HEK293T (cell line): ENCODE results near the gene ANKS1A.

Source experiments
- CTCF ChIA-PET: fragments of 350-600 bp; formaldehyde crosslinking; extraction: SDS; loops from one replicate; lab custom pipeline; 2021; ENCODE audit warnings: antibody characterized with exemption, inconsistent platforms; lab: Yijun Ruan, JAX
- POLR2A ChIA-PET: fragments of 350-600 bp; formaldehyde crosslinking; extraction: SDS; loops from one replicate; lab custom pipeline; 2020; ENCODE audit warnings: antibody characterized with exemption, inconsistent platforms; lab: Yijun Ruan, JAX
- DNase-seq: peaks from one replicate; pipeline ENCODE4 v3.0.0; 2012; ENCODE audit warnings: mixed read lengths; ENCODE audit errors: extremely low spot score
- ARNT ChIP-seq: fragments of 450-650 bp; IDR thresholded peaks from 2 replicates; pipeline ENCODE4 v1.6.1; 2017; ENCODE audit warnings: mild to moderate bottlenecking
- BHLHE40 ChIP-seq: fragments of 450-650 bp; IDR thresholded peaks from 2 replicates; pipeline ENCODE4 v1.6.1; 2016; ENCODE audit warnings: mild to moderate bottlenecking, moderate library complexity, borderline replicate concordance
- CTBP1 ChIP-seq: fragments of 450-650 bp; IDR thresholded peaks from 2 replicates; pipeline ENCODE4 v1.6.1; 2016; ENCODE audit warnings: borderline replicate concordance
- ELF4 ChIP-seq: fragments of 450-650 bp; IDR thresholded peaks from 2 replicates; pipeline ENCODE4 v1.6.1; 2017; ENCODE audit warnings: antibody characterized with exemption
- FOXA1 ChIP-seq: fragments of 450-650 bp; IDR thresholded peaks from 2 replicates; pipeline ENCODE4 v1.6.1; 2016; ENCODE audit warnings: mild to moderate bottlenecking
- FOXK2 ChIP-seq: fragments of 450-650 bp; IDR thresholded peaks from 2 replicates; pipeline ENCODE4 v1.6.1; 2016; ENCODE audit warnings: mild to moderate bottlenecking
- FOXM1 ChIP-seq: fragments of 450-650 bp; IDR thresholded peaks from 2 replicates; pipeline ENCODE4 v1.6.1; 2017; ENCODE audit warnings: mild to moderate bottlenecking, borderline replicate concordance
- HDGF ChIP-seq: fragments of 450-650 bp; IDR thresholded peaks from 2 replicates; pipeline ENCODE4 v1.6.1; 2017; ENCODE audit warnings: antibody characterized with exemption, borderline replicate concordance
- L3MBTL2 ChIP-seq: fragments of 450-650 bp; conservative IDR thresholded peaks from 2 replicates; pipeline ENCODE4 v1.6.1; 2016; ENCODE audit warnings: mild to moderate bottlenecking
- LEF1 ChIP-seq: fragments of 450-650 bp; IDR thresholded peaks from 2 replicates; pipeline ENCODE4 v1.6.1; 2017; ENCODE audit warnings: mild to moderate bottlenecking, borderline replicate concordance
- NFRKB ChIP-seq: fragments of 450-650 bp; IDR thresholded peaks from 2 replicates; pipeline ENCODE4 v1.6.1; 2016; ENCODE audit warnings: mild to moderate bottlenecking, moderate library complexity
- SP1 ChIP-seq: fragments of 450-650 bp; IDR thresholded peaks from 2 replicates; pipeline ENCODE4 v1.6.1; 2017
- SUZ12 ChIP-seq: fragments of 450-650 bp; IDR thresholded peaks from 2 replicates; pipeline ENCODE4 v1.6.1; 2016; ENCODE audit warnings: mild to moderate bottlenecking
- TARDBP ChIP-seq: fragments of 450-650 bp; IDR thresholded peaks from 2 replicates; pipeline ENCODE4 v1.6.1; 2016
- ZNF384 ChIP-seq: fragments of 450-650 bp; IDR thresholded peaks from 2 replicates; pipeline ENCODE4 v1.6.1; 2016
- TF ChIP-seq, protein P1 (sequence below): fragments of 450-650 bp; IDR thresholded peaks from 2 replicates; pipeline ENCODE4 v1.6.1; 2016

The ANKS1A gene

DNA sequence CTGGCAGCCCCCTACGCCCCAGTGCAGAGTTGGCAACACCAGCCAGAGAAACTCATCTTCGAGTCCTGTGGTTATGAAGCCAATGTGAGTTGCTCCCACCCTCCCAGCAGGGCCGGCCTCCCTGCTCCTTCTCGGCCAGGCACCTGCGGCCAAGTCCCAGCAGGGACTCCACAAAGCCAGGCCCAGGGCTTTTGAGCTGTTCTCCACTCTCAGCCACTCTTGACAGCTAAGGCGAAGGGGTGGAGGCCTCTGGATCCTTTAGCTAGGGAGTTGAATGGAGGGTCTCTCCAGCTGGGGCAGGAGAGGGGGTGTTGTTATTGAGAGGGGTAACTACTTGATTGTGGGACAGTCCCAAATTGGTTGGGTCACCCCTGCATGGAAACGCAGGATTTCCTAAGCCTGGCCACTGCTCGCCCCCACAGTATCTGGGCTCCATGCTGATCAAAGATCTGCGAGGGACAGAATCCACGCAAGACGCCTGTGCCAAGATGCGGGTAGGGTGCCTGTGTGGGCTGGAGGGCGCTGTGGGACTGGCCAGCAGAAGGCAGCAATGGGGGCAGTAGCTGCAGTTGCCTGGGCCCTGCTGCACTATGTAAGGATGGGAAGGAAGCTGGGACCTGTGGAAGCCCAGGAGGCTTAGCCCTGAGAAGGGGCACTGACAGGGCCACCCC, 193.8 kb downstream of the ANKS1A start:
- ChIA-PET CTCF (interaction anchor here (1.0 kb wide), 1 partner anchor 57 kb away, joined by 3 read pairs; no protein-coding TSS in a partner anchor), POLR2A (no interaction called here)
- no peak for TF ChIP-seq CTBP1
- no peak for TF ChIP-seq NFRKB
- TF ChIP-seq LEF1: no peak
- TF ChIP-seq, protein P1, sequence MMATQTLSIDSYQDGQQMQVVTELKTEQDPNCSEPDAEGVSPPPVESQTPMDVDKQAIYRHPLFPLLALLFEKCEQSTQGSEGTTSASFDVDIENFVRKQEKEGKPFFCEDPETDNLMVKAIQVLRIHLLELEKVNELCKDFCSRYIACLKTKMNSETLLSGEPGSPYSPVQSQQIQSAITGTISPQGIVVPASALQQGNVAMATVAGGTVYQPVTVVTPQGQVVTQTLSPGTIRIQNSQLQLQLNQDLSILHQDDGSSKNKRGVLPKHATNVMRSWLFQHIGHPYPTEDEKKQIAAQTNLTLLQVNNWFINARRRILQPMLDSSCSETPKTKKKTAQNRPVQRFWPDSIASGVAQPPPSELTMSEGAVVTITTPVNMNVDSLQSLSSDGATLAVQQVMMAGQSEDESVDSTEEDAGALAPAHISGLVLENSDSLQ: no peak
- no peak for TF ChIP-seq TARDBP
- no peak for TF ChIP-seq FOXA1
- no peak for TF ChIP-seq SUZ12
- TF ChIP-seq L3MBTL2: no peak
- TF ChIP-seq FOXK2: no peak
- TF ChIP-seq HDGF: no peak
- TF ChIP-seq ELF4: no peak
- TF ChIP-seq BHLHE40: no peak
- TF ChIP-seq ARNT: no peak
- TF ChIP-seq SP1: no peak
- TF ChIP-seq ZNF384: no peak
- no peak for TF ChIP-seq FOXM1
- no peak for DNase-seq

DNA sequence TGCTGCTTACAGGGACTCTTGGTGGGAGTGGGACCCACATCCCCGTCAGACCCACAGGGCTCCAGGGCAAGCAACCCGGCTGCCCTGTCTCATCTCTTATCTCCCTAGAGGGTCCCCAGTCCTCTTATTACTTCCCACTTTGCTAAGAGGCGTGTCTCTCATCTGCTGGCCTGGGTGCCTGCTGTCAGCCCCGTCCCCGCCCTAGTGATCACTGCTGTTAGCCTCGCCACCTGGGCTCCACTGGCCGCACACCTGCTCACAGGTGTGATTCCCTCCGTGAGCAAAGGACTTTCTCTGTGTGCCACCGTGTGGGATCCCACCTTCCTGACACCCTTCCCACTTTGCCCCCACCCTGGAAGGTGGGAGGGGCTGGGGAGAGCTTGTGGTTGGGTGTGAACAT, 194.5 kb downstream of the ANKS1A start:
- ChIA-PET POLR2A (no interaction called here), CTCF (interaction anchor here (1.0 kb wide), 1 partner anchor 57 kb away, joined by 3 read pairs; no protein-coding TSS in a partner anchor)
- DNase-seq: no peak
- TF ChIP-seq BHLHE40: no peak
- no peak for TF ChIP-seq SP1
- TF ChIP-seq FOXA1: no peak
- no peak for TF ChIP-seq LEF1
- no peak for TF ChIP-seq ELF4
- no peak for TF ChIP-seq HDGF
- no peak for TF ChIP-seq CTBP1
- TF ChIP-seq SUZ12: no peak
- no peak for TF ChIP-seq L3MBTL2
- TF ChIP-seq, protein P1: no peak
- TF ChIP-seq ARNT: no peak
- no peak for TF ChIP-seq FOXM1
- TF ChIP-seq ZNF384: no peak
- no peak for TF ChIP-seq NFRKB
- no peak for TF ChIP-seq TARDBP
- no peak for TF ChIP-seq FOXK2

DNA sequence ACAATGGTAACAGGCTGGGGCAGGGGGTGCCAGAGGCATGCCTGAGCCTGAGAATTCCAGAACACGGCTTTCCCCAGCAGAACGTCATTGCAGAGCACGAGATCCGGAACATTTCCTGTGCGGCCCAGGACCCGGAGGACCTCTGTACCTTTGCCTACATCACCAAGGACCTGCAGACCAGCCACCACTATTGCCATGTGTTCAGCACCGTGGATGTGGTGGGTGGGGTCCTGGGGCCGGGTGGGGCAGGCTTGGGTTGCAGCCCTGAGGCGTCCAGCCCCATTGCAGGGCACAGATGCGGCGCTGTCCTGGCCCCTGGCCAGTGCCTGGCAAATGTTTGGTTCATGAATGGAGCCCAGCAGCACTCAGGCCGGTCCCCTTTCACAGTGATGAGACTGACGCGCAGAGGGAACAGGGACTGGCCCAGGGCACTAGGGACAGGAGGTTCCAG, 195.0 kb downstream of the ANKS1A start:
- TF ChIP-seq BHLHE40: no peak
- TF ChIP-seq HDGF: no peak
- no peak for TF ChIP-seq NFRKB
- TF ChIP-seq ELF4: no peak
- no peak for TF ChIP-seq SUZ12
- no peak for TF ChIP-seq FOXK2
- TF ChIP-seq FOXM1: no peak
- no peak for TF ChIP-seq ZNF384
- no peak for TF ChIP-seq TARDBP
- no peak for TF ChIP-seq ARNT
- TF ChIP-seq FOXA1: no peak
- no peak for TF ChIP-seq CTBP1
- TF ChIP-seq LEF1: no peak
- TF ChIP-seq, protein P1: no peak
- no peak for TF ChIP-seq L3MBTL2
- no peak for TF ChIP-seq SP1
- ChIA-PET CTCF (interaction anchor here (0.6 kb wide), 1 partner anchor 96 kb away, joined by 3 read pairs; no protein-coding TSS in a partner anchor), POLR2A (no interaction called here)
- no peak for DNase-seq

DNA sequence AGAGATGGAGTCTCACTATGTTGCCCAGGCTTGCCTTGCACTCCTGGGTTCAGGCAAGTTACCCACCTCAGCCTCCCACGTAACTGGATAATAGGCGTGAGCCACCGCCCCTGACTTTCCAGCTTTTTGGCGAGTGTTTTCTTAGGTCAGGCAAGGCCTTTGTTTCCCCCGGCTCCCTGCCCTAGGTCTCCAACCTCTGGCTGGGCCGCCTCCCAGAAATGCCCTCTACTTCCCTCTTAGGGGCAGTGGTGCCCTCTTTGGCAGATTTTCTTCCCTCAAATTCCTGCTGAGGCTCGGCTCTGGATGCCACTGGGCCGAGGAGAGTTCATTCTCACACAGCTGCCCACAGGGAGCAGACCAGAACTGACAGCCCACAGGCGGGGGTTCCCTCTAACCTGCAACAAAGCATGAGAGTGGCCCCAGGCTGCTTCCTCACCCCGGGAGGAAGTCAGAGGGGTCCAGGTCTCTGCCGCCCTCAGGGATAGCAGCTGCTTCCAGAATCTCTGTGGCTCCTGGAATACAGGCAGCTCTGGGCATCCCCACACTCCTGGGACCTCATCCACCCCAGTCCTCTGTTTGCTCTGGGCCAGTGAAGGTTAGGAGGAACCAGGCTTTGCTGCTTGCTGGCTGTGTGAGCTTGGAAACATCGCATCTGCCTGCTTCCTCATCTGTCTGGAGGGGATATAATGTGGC, 195.6 kb downstream of the ANKS1A start:
- POLR2A ChIA-PET: interaction anchor here (0.7 kb wide), 1 partner anchor 9 kb away, joined by 3 read pairs; no protein-coding TSS in a partner anchor
- DNase-seq: no peak
- TF ChIP-seq ELF4 (no peak), NFRKB (no peak), BHLHE40 (no peak), ARNT (no peak), LEF1 (no peak), L3MBTL2 (no peak), HDGF (no peak)
- TF ChIP-seq, protein P1: no peak

More for the DNA sequence above, 195.6 kb downstream of the ANKS1A start:
- CTCF ChIA-PET: interaction anchor here (0.6 kb wide), 1 partner anchor 95 kb away, joined by 3 read pairs; no protein-coding TSS in a partner anchor
